Renal cortex interstitium (tissue), 11 donors: ENCODE results near the gene PSENEN. TPM values are rescaled to one million over a fixed set of nuclear protein-coding genes. Genes with fewer than 3 reads are reported as not detected.

Experiments used
- DNase-seq, 11 donors: peaks; one replicate each; pipeline ENCODE4 v3.0.0-alpha.2; 2013; ENCODE audit warnings: low read depth in 9 of 11, low spot score in 4 of 11; ENCODE audit errors: extremely low read depth in 1 of 11
- polyA plus RNA-seq, 3 donors: library from polyadenylated mRNA; unstranded; fragments of 120-200 nt; gene quantifications; one replicate each; pipeline ENCODE4 v1.2.1, GENCODE V29; 2013; ENCODE audit not compliant: insufficient read length in 3 of 3

The PSENEN gene
- polyA plus RNA-seq, 3 donors = 59.6 to 66.5 (median 65.4) TPM

GRCh38 chr19:35775298-35776101, 30.0 kb downstream of the PSENEN start, which contains the start of gene ARHGAP33:
ARHGAP33 (plus strand) TSS chr19:35775564; CDS start chr19:35775659, 95 bp downstream.
- DNase-seq = peak; percentile 91 to 98 (median 97)

- no peak for DNase-seq
Observed at GRCh38 chr19:35776102-35776788, 30.8 kb downstream of the PSENEN start.

GRCh38 chr19:35777086-35777841, 31.8 kb downstream of the PSENEN start:
- DNase-seq = no peak

- DNase-seq = no peak
Observed at GRCh38 chr19:35777961-35778360, 32.5 kb downstream of the PSENEN start.

DNA sequence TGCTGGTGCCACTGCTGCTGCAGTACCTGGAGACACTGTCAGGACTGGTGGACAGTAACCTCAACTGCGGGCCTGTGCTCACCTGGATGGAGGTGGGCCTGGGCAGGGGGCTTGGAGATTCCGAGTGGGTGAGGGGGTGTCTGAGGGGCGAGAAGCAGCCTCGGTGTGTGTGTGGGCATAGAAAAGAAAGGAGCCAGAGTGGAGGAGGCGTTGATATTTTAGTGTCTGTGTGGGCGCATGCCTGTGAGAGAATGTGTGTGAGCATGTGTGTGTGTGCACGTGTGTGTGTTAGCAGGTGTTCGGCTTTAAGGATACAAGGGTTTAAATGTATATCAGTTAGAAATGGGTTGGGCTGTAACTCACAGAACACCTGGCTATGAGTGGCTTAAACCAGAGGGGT, 33.6 kb downstream of the PSENEN start:
- no peak for DNase-seq

GRCh38 chr19:35780058-35780457, 34.6 kb downstream of the PSENEN start:
- DNase-seq = no peak

DNA sequence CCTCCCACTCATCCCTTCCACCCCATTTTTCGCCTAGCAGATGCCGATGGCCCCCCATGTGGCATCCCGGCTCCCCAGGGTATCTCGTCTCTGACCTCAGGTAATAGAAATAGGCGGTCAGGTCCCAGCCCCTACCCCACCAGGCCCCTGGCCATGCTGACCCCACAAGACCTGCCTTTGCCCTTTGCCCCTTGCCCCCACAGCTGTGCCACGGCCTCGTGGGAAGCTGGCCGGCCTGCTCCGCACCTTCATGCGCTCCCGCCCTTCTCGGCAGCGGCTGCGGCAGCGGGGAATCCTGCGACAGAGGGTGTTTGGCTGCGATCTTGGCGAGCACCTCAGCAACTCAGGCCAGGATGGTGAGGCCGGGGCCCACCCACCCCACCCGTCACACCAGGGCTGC, 35.3 kb downstream of the PSENEN start:
- no peak for DNase-seq

DNA sequence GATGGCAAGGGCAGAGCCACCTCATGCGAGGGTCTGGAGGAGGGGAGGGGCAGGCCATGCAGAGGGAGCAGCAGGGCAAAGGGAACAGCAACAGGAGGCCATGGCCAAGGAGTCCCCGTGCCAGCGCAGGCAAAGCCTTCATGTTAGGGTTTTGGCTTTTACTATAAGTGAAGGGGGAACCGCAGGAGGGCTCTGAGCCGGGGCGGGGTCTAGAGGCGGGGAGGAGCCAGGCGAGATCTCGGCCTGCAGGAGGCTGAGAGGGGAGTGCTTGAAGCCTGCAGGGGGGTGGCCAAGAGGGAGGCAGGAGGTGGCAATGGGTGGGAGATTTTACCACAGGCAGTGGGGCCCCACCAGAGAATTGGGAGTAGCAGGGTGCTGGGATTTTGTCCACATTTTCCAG, 36.2 kb downstream of the PSENEN start:
- no peak for DNase-seq

GRCh38 chr19:35782589-35782988, 37.1 kb downstream of the PSENEN start:
- no peak for DNase-seq

DNA sequence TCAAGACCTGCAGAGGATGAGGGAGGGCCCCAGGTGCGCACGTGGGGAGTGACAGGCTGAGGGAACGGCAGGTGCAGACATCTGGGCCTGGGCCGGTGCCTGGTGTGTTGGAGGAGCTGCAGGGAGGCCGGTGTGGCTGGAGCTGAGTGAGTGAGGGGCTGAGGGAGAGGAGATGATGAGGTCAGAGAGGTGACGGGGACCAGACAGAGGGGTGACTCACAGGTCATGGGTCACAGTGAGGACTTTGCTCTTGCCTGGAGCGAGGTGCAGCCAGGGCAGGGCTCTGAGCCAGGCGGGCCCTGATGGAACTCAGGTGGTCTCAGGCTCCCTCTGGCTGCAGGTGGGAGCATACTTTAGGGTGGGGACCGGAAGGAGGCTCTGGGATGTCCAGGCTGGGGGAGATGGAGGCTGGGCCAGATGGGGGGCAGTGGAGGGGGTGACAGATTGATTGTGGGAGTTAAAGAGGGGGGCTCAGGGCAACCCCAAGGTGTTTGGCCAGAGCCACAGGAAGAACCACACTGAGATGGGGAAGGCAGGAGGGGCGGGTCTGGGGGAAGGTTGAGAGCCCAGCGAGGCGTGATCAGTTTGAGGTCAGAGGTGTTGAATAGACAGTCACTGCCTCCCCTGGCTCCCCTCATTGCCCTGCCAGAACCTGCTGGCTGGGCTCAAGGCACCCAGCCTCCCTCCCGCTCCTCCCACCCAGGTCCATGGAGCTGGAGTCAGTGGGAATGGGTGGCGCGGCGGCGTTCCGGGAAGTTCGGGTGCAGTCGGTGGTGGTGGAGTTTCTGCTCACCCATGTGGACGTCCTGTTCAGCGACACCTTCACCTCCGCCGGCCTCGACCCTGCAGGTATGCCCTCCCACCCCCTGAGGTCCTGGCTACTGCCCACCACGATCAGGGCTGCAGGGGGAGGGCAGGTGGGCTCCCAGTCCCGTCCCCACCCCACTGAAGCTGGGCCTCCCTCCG, 38.3 kb downstream of the PSENEN start:
- no peak for DNase-seq

DNA sequence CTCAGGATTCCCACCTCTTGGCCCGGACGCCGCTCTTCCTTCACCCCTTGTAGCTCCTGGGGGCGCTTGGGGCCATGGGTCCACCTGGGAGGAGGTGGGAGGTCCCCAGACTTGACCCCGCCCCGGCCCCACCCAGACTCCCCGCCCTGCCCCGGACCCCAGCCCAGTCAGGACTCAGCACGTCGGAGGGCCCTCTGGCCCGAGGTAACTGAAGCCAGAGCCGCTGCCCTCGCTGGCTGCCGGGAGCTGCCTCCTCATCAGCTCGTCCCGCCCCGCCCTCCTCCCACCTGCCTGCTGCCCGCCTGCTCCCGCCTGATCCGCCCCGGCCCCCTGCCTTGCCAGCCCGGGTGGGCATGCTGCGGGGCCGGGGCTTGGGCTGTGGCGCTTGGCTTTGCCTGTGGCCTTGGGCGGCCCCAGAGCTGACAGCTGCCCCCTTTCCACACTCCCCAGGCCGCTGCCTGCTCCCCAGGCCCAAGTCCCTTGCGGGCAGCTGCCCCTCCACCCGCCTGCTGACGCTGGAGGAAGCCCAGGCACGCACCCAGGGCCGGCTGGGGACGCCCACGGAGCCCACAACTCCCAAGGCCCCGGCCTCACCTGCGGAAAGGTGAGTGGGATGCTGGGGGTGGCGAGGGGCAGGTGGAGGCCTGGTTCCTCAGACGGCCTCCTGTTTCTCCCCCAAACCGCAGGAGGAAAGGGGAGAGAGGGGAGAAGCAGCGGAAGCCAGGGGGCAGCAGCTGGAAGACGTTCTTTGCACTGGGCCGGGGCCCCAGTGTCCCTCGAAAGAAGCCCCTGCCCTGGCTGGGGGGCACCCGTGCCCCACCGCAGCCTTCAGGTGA, 39.3 kb downstream of the PSENEN start:
- no peak for DNase-seq

DNA sequence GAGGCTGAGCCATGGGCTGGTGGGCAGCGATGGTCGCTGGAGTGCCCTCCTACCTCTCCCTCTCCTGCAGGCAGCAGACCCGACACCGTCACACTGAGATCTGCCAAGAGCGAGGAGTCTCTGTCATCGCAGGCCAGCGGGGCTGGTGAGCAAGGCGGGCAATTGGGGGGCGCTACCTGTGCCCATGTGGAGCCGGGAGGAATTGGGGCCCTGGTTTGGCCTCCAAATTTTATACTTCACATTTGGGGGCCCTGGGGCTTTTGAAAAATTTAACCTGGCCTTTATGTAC, 39.8 kb downstream of the PSENEN start:
- DNase-seq = no peak

GRCh38 chr19:35786299-35787160, 41.1 kb downstream of the PSENEN start:
- DNase-seq = no peak

GRCh38 chr19:35787227-35787799, 41.9 kb downstream of the PSENEN start:
- DNase-seq = no peak

GRCh38 chr19:35788205-35788960, 42.9 kb downstream of the PSENEN start:
- DNase-seq = no peak
